AG08396 (cell line): ENCODE results near the gene SCN7A.
"Not testable (repeated sequence)": the region's sequence is repeated elsewhere in the genome, so short reads cannot be mapped to it uniquely, and the experiment has no call there.

Experiments
- DNase-seq: peaks from one replicate; pipeline ENCODE4 v3.0.0; 2012; ENCODE audit warnings: low spot score, mixed read lengths

SCN7A gene

GRCh38 chr2:166454006-166454595 is 39.9 kb downstream of the SCN7A start:
- no peak for DNase-seq

GRCh38 chr2:166451468-166451867 is 42.6 kb downstream of the SCN7A start:
- peak; percentile 3 for DNase-seq

- no peak for DNase-seq
Observed at GRCh38 chr2:166449439-166449838, 44.6 kb downstream of the SCN7A start.

- DNase-seq: no peak
Observed at GRCh38 chr2:166448106-166448505, 45.9 kb downstream of the SCN7A start.

- DNase-seq: no peak
Observed at GRCh38 chr2:166444306-166444705, 49.7 kb downstream of the SCN7A start.

GRCh38 chr2:166440313-166440712 is 53.7 kb downstream of the SCN7A start:
- DNase-seq: no peak

- no peak for DNase-seq
Observed at GRCh38 chr2:166439078-166439477, 55.0 kb downstream of the SCN7A start.

- DNase-seq: no peak
Observed at GRCh38 chr2:166436976-166437375, 57.1 kb downstream of the SCN7A start.

GRCh38 chr2:166436189-166436588 is 57.9 kb downstream of the SCN7A start:
- no peak for DNase-seq

GRCh38 chr2:166434491-166434890 is 59.6 kb downstream of the SCN7A start:
- DNase-seq: no peak

- no peak for DNase-seq
Observed at GRCh38 chr2:166433457-166433856, 60.6 kb downstream of the SCN7A start.

GRCh38 chr2:166432331-166432730 is 61.7 kb downstream of the SCN7A start:
- DNase-seq: no peak

- no peak for DNase-seq
Observed at GRCh38 chr2:166424841-166425240, 69.2 kb downstream of the SCN7A start.

- peak; percentile 11 for DNase-seq
Observed at GRCh38 chr2:166419616-166419934, 74.5 kb downstream of the SCN7A start.

- DNase-seq: no peak
Observed at GRCh38 chr2:166418853-166419615, 75.0 kb downstream of the SCN7A start.

- DNase-seq: peak; percentile 4
Observed at GRCh38 chr2:166417669-166418068, 76.4 kb downstream of the SCN7A start.

GRCh38 chr2:166413255-166413654 is 80.8 kb downstream of the SCN7A start:
- no peak for DNase-seq

GRCh38 chr2:166411473-166412230 is 82.4 kb downstream of the SCN7A start:
- DNase-seq: no peak

GRCh38 chr2:166410828-166411472 is 83.1 kb downstream of the SCN7A start:
- DNase-seq: peak; percentile 33

GRCh38 chr2:166407746-166408145 is 86.3 kb downstream of the SCN7A start:
- not testable (repeated sequence) for DNase-seq

GRCh38 chr2:166406374-166406773 is 87.7 kb downstream of the SCN7A start:
- no peak for DNase-seq

GRCh38 chr2:166405569-166405926 is 88.5 kb downstream of the SCN7A start:
- DNase-seq: no peak
